GM18520 (cell line): ENCODE measurements around the gene TMEM247.

ENCODE experiments used
- ATAC-seq: cut with Tn5 transposase; IDR thresholded peaks from one replicate; pipeline ENCODE4 v1.9.1; 2021; ENCODE audit not compliant: unreplicated experiment

The TMEM247 gene

DNA sequence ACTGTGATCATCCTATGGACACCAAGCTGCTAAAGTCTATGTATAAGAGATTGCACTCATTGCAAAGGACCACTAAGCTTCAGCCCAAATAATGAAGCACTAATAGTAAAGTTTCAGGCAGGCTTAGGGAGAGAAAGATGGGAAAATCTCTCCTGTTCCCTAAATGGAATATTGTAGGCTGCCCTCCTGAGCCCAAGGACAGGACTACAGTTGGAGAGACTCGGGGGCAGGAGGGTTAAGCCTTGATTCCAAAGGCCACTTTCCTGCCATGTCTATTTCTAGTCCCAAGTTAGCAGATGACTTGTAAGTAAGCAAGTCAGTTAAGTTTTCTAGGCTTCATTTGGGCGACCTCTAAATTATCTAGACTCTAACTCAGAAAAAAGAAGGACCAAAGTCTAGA is 9.0 kb downstream of the TMEM247 start:
- ATAC-seq = no peak

DNA sequence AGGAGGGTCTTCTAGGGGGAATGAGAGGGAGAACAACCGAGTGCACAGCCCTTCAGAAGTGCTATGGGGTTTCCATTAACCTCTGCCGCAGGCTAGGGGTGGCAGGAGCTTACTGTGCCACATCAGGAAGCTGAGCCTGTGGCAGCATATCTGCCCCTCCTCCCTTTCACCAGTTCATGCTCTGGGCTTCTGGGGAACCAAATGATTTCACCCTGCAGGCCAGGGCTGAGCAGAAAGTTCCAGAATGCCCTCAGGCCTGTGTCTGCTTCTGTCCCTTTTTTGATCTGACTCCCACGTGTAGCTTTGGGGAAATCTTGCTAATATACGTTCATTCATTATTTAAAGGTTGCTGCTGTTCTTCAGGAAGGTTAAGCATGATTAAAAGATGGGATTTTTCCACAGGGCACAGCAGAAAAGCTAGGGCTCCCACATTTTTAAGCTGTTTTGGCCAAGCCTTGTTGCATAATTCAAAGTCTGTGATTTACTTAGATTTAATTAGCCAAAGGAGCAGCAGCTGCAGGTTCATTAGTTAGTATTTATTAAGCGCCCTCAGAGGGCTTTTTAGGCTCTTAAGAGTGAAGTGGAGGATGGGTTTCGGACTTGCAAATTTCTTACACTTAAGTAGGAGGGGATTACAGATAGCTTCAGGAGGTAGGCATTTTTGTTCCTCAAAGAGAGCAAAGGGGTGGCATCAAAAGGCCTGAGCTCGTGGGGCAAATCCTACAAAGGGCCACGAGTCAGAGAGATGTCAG is 10.2 kb downstream of the TMEM247 start:
- no peak for ATAC-seq

DNA sequence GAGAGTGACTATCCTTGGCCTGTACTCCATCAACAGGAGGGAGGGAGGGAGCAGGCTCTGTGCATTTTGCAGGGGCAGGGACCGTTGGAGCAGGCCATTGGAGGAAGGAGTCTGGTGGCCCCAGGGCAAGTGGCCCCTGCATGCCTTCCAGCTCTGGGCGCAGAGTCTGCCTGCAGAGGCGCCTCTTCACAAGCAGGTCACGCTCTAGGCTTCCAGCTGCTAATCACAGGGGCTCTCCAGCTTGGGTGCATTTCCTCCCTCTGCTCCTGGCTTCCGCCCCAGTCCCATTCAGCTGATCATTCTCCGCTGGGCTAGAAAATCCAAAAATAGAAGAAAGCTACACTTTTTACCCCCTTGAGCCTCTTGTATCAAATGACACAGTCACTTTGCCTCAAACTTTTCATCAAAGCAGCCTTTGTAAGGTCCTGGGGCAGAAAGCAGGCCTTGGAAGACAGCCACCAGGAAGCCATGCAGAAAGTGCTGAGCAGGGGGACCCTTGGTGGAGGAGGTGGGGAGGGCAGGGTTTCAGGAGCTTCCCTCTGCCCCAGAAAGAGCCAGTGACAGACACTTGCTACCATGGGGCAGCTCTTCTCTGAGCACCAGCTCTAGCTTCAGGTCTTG is 11.3 kb downstream of the TMEM247 start:
- no peak for ATAC-seq

DNA sequence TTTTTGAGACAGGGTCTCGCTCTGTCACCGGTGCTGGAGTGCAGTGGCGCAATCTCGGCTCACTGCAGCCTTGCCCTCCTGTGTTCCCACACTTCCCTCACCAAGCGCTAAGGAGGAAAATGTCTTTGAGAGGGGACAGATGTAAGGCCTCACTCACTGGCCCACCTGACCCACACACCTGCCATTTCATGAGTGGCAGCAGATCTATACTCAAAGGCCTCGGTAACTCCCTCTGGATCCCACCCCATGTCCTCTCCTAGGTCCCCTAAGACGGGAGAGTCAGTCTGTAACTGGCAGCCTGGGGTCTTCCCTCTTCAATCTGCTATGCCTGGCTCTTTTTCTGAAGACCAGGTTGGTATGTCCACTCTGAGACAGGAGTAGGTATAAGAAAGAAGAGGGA is 12.9 kb downstream of the TMEM247 start:
- ATAC-seq = no peak

DNA sequence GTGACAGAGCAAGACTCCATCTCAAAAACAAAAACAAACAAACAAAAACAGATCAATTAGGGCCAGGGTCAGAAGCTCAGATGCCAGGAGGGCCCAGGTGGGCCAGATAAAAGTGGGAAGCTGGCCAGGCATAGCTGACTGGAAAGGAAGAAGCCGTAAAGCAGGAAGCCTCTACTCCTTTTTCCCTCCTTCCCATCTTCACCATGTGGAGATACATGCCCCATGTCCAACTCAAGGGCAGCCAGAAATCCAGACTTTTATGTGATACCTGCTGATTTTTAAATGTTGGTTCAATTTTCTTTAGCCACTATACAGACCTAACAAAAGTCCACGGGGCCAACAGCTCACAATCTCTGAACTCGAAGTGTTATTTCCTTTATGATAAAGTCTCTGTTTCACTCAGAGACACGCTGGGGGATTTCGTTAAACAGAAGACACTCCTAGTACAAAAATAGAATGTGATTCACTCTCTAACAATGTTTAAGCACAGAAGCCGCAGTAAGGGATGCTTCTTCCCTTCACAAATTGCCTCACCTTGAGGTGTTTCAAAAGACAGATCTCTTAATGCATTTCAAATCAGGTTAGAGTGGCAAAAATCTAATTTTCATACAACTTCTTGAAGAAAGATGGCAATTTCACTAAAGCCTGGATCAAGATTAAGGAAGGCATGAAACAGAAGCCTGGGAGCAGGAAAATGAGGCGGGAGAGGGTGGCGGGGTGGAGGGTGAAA is 14.0 kb downstream of the TMEM247 start:
- peak; percentile 79 for ATAC-seq

DNA sequence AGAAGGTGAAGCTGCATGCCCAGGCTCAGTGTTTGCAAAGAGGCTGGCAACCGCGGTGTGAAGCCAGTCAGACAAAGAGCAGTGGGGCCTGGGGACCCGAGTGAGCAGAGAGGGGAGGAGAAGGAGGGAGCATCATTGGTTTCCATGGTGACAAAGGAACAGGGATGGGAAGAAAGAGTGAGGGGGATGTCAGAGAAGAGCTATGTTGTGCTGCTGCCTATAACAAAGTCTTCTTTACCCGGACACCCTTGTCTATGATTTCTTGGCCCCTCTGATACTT is 14.5 kb downstream of the TMEM247 start:
- no peak for ATAC-seq

DNA sequence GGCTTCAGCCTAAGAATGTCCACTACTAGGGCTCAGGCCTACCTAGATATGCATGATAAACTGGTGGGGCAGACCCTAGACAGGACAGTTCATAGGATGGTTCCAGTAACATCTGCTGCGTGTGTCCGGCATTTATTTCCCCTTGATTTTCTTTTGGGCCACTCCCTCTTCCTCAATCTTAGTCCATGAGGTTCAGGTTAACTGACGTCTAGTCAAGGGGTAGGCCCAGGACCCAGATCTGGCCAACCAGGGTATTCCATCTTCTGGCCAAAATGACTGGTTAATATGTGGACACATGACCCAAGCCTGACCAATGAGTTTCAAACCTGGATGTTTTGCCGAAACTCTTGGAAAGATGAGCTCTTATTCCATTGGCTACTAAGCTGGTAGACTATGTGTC is 15.2 kb downstream of the TMEM247 start:
- ATAC-seq = no peak

DNA sequence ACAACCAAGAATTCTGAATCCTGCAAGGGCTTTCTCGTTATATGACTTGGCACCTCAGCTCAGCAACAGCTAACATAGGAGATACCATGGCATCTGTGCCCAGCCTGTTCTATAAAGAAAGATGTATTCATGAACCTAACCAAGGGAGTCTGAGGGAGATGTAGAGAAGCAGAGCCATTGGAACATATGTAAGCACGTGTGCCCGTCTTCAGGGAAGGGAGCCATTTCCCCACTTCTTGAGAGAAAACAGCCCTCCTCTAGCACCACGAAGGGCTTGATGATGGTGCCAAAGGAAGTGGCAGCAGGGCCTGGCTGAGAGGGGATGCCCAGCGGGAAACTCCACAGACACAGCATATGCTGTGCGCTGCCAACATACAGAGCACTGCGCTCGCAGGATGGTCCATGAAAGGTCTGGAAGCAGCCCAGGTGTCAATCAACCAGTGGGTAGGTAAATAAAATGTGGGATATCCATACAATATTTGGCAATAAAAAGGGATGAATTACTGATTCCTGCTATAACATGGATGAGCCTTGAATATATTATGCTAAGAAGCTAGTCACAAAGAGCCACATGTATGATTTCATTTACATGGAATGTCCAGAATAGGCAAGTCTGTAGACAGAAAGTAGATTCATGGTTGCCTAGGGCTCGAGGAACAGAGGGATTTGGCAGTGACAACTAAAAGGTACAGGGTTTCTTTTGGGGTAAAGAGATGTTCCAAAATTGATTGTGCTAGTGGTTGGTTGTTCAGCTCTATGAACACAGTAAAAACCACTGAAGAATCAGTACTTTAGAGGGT is 16.1 kb downstream of the TMEM247 start:
- ATAC-seq = no peak

DNA sequence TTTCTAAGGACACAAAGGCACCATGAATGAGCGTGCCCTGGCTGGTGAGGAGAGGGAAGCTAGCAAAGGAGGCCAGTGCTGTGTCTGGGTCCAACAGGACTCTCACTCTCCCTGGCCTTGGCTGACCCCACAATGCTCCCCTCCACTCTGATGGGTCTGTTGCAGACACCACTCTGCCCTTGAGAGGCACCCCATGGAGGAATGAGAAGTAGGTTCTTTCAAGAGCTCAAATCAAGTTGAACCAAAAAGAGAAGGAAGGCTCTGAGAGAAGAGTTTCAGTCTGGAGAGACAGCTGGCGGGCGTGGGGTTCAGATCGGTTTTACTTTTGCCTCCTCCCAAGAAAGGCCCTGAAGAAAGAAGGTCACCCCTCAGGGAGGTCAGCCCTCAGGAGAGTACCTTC is 18.4 kb downstream of the TMEM247 start:
- no peak for ATAC-seq

DNA sequence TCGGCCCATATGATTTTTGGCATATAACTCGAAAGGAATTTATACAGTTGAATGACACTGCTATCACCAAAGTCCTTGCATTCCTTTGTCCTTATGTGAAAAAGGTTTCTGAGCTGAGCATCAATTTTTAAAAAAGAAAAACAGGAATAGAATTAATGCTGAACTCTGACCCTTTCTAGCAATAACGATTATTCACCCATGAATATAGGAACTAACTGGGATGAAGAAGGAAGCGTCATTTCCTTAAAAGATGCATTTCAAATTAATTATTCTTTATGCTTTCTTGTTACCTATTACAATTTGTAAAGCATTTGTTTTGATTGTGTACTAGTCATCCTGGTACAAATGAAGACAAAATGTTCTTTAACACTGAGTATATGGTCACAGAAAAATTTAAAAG is 19.3 kb downstream of the TMEM247 start:
- no peak for ATAC-seq

DNA sequence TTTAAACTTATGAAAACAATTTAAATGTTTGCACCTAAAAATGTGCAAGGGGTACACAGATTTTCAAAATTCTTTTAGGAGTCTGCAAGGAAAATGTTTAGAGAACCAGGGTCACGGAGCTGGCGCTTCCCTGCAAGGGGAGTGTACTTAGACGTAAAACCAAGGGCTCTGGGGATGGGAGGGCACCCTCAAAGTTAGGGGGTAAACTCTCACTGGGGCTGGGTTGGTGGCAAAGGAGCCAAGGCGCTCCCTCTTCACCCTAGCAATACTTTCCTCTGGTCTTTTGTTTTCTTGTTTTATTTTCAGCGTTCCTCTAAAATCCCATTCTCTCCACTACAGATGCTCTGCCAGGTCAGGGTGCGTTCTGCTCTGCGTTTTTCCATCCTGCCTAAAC is 20.0 kb downstream of the TMEM247 start:
- ATAC-seq = no peak

DNA sequence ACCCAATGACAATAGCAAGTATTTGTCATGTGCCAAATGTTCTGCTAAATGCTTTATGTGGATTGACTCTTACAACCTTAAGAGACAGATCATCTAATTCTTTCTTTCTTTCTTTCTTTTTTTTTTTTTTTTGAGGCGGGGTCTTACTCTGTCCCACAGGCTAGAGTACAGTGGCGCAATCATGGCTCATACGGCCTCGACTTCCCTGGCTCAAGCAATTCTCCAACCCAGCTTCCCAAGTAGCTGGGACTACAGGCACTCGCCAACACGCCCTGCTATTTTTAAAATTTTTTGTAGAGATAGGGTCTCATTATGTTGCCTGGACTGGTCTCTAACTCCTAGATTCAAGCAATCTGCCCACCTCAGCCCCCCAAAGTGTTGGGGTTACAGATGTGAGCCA is 21.4 kb downstream of the TMEM247 start:
- no peak for ATAC-seq

DNA sequence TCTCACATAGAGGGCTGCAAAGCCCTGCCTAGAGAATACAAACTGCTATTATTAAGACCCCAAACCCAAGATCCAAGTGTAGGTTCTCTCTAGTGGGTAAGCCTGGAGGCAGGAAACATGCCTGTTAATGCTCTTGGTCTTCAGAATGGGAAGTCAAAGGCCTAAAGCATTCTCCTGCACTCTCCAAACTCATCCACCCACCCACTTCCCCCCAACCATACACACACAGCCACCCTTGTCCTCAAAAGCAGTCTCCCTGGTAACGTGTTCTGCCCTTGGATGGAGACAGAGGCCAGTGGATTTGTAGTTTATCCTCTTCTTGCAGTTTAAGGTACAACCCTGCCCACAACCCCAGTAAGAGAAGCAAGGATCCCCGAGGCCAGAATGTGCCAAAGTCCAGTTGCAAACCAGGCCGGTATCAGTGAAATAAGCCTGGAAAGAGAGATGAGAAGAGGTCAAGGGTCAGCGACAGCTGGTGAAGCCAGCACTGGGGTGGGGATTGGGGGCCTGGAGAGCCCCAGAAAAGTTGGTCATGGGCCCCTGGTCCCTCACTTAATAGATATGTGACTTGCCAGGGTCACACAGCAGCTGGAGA is 23.0 kb downstream of the TMEM247 start:
- no peak for ATAC-seq

DNA sequence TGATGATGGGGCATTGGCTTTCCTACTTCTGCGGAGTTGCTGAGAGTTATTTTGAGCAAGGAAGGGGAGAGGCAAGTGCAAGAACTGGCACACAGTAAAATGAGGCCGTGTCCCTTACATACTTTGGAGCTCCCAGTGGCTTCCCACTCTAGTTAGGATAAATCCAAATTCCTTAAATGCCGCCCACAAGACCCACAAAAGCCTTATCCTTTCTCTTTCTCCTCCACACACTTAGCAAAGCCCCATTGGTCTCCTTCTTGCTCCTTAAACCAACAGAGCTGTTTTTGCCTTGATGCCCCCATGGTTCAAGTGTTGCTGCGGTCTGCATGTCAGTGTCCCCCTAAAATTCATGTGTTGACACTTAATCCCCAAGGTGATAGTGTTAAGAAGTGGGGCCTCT is 24.3 kb downstream of the TMEM247 start:
- no peak for ATAC-seq

DNA sequence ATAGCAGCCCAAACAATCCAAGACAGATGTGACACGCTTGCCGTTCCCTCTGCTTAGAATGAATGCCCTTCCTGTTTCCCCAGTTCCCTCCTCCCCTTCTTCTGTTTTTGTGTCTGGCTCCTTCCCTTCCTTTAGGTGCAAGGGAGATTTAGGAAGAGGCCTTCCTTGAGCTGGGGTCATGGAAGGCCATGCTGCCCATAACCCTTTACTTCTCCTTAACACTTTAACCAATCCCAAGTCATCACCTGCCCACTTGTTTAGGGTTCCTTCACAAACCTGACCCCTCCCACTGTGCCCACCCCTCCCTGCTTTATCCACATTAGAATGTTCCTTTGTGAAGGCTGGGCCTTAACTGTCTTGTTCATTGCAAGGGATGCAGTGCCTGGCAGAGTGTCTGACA is 24.9 kb downstream of the TMEM247 start:
- no peak for ATAC-seq

DNA sequence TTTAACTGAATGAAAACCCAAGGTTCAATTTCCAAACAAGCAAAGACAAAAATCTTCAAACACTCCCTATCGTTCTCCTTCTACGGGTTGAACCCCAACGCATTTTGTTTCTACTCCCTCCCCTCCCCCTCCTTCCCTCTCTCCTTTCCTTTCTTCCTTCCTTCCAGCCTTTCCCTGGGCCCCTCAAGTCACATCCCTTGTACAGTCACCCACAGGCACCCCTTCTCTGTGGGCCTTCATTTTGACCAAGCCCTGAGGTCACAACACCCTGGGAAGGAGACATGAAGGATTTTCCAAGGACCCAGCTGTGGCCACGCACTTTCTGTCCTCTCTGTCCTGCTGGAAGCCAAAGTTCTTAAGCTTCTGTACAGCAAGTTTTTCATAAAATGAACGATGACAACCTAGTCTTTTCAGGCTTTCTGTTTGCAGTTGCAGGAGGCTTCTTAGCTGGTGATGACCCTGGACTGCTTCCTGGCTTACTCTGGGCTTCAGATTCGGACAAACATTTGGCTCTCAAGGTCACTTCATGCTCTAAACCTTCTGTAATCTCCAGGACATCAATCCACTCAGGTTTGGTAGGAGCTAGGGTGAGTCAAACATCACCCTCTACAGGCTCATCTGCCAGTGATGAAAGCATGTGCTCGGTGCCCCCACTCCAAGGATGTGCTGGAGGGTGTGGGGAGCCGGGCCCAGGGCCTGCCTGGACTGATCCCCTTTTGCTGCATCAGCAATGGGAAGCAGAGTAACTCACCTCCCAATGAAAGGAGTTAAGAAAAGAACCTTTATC is 25.5 kb downstream of the TMEM247 start:
- no peak for ATAC-seq

DNA sequence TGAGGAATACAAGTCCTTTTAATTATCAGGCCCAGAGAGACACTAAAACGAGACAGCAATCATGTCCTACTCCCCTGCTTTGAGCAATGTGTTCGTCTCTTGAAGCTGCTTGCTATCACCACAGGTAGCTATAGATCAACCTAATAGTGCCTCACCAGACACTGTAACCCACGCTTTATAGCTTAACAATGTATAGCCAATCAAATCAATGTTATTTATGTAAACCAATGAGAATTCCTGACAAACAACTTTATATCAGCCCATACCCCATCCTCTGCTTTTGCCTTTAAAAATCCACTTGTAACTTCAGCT is 26.1 kb downstream of the TMEM247 start:
- no peak for ATAC-seq

DNA sequence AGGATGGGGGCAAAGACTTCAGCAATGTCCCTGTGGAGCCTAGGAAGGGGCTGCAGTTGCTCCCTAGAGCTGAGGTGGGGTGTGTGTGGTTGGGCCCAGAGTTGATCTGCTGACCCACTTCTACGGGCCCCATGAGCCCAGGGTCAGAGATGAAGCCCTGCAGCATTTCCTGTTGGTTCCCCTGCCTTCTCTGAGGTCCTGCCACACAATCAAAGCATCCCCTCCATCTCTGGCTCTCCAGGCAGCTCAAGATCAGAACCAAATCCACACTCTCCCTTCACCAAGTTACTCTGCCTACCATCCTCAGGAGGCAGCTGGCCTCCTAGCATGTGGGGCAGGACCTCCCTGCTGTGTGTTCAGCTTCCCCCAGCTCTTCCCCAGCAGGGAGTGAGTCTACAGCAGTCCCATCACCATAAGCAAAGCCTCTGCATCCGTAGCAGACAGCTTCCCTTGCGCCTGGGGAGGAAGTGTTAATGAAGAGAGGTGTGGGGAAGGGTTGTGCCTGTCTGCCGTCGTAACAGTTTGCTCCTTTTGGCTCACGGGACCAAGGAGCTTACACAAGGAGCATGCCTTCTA is 26.9 kb downstream of the TMEM247 start:
- ATAC-seq = no peak

DNA sequence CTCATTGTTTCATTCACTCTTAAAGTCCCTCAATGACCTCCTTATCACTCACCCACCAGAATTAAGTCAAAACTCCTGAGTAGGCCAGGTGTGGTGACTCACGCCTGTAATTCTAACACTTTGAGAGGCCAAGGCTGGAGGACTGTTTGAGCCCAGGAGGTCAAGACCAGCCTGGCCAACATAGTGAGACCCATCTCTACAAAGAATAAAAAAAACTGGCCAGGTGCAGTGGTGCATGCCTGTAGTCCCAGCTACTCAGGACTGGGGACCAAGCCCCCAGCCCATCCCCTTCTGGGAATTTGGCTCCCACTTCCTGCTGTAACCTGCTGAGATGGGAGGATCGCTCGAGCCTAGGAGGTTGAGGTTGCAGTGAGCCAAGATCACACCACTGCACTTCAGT is 28.9 kb downstream of the TMEM247 start:
- ATAC-seq = no peak

DNA sequence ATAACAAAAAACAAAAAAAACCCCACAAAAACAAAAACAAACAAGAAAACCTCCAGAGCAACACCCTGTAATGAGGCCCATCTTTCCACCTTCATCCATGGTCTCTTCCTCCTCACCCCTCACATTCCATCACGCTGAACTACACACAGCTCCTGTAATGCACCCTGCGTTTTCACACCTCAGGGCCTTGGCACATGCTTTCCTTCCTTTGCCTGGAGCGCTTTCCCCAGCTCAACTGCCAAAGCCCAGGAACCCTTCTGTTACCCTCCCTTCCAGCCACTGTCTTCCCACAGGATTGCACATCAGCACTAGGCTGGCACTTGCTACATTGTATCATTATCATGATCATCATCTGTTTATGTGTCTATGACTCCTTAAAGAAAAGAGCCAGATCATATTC is 29.4 kb downstream of the TMEM247 start:
- no peak for ATAC-seq
